ENCODE data around the gene DDX5. TPM values are rescaled to one million over a fixed set of nuclear protein-coding genes. Genes with fewer than 3 reads are reported as not detected.
"Not testable (repeated sequence)": the region's sequence is repeated elsewhere in the genome, so short reads cannot be mapped to it uniquely, and the experiment has no call there.

The DDX5 gene
- polyA plus RNA-seq, 1 of the 3 experiments (the other 2 are of a cell fraction) = 1,642 TPM

DNA sequence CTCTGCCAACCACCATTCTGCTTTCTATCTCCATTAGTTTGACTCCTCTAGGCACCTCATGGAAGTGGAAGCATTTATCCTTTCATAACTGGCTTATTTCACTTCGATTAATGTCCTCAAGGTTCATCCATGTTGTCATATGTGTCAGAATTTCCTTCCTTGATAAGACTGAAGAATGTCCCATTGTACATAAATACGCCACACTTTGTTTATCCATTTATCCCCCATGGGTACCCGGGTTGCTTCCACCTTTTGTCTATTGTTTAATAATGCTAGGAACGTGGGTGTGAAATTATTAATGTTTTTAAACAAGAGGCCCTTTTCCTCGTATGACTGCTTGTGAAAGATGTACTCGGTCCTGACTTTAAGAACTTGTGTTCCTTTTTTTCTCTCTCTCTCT is 44.3 kb downstream of the DDX5 start (continued):
- TF ChIP-seq RAD21 (IDR thresholded peaks at IDR 0.05; ENCODE audit: low read length) (no peak), NRF1 (IDR thresholded peaks at IDR 0.05; ENCODE audit: low read depth, low read length) (no peak)

DNA sequence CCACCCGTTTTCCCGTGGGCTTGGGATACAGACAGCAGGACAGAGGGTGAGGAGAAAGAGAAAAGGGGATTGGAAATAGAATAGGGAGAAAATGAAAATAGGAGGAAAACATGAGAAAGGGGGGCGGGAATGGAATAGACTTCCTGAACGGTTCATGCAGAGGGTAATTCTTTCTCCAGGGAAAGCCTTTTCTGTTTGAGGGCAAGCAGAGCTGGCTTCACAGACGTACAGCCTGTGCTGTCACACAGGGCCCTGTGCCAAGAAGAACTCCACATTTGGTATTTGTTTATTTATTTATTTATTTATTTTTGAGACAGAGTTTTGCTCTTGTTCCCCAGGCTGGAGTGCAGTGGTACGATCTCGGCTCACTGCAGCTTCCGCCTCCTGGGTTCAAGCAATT is 45.1 kb downstream of the DDX5 start:
- Histone ChIP-seq H3K9me3 (no peaks in the 10 kb centered on the region), H3K79me2 (ENCODE audit: insufficient read depth) (no peaks in the 10 kb centered on the region), H3K4me3 (ENCODE audit: low read depth in 2 of 2, low read length in 1 of 2) (no peak overlapping the region), H3K36me3 (replicated peaks in 1 of 2; ENCODE audit: control insufficient read depth in 1 of 2, insufficient read depth in 2 of 2, low read length in 1 of 2) (no peaks in the 10 kb centered on the region), H3F3A (replicated peaks; ENCODE audit: insufficient read depth) (no peaks in the 10 kb centered on the region), H3K4me2 (no peak overlapping the region), H3K9me2 (no peaks in the 10 kb centered on the region), H3K9ac (no peak overlapping the region), H2AFZ (ENCODE audit: low read depth) (no peak overlapping the region), H4K20me1 (ENCODE audit: insufficient read depth) (no peaks in the 10 kb centered on the region), H3K4me1 (ENCODE audit: control insufficient read depth in 1 of 2, insufficient read depth in 2 of 2, low read depth in 1 of 2, low read length in 1 of 2) (no peaks in the 10 kb centered on the region), H3K27ac (ENCODE audit: low read depth in 2 of 2, low read length in 1 of 2) (no peak overlapping the region), H3K27me3 (ENCODE audit: insufficient read depth) (no peaks in the 10 kb centered on the region)
- WGBS (ENCODE audit: low lambda C conversion rate) = 87% methylated on average over 8 of the region's 8 CpGs
- CTCF ChIA-PET = interaction anchor here (1.3 kb wide), 2 partner anchors 41 to 42 kb away, joined by 3 to 5 read pairs; no protein-coding TSS in a partner anchor
- TF ChIP-seq, protein P1, sequence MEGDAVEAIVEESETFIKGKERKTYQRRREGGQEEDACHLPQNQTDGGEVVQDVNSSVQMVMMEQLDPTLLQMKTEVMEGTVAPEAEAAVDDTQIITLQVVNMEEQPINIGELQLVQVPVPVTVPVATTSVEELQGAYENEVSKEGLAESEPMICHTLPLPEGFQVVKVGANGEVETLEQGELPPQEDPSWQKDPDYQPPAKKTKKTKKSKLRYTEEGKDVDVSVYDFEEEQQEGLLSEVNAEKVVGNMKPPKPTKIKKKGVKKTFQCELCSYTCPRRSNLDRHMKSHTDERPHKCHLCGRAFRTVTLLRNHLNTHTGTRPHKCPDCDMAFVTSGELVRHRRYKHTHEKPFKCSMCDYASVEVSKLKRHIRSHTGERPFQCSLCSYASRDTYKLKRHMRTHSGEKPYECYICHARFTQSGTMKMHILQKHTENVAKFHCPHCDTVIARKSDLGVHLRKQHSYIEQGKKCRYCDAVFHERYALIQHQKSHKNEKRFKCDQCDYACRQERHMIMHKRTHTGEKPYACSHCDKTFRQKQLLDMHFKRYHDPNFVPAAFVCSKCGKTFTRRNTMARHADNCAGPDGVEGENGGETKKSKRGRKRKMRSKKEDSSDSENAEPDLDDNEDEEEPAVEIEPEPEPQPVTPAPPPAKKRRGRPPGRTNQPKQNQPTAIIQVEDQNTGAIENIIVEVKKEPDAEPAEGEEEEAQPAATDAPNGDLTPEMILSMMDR (IDR thresholded peaks at IDR 0.05) = no peak
- TF ChIP-seq, protein P2, sequence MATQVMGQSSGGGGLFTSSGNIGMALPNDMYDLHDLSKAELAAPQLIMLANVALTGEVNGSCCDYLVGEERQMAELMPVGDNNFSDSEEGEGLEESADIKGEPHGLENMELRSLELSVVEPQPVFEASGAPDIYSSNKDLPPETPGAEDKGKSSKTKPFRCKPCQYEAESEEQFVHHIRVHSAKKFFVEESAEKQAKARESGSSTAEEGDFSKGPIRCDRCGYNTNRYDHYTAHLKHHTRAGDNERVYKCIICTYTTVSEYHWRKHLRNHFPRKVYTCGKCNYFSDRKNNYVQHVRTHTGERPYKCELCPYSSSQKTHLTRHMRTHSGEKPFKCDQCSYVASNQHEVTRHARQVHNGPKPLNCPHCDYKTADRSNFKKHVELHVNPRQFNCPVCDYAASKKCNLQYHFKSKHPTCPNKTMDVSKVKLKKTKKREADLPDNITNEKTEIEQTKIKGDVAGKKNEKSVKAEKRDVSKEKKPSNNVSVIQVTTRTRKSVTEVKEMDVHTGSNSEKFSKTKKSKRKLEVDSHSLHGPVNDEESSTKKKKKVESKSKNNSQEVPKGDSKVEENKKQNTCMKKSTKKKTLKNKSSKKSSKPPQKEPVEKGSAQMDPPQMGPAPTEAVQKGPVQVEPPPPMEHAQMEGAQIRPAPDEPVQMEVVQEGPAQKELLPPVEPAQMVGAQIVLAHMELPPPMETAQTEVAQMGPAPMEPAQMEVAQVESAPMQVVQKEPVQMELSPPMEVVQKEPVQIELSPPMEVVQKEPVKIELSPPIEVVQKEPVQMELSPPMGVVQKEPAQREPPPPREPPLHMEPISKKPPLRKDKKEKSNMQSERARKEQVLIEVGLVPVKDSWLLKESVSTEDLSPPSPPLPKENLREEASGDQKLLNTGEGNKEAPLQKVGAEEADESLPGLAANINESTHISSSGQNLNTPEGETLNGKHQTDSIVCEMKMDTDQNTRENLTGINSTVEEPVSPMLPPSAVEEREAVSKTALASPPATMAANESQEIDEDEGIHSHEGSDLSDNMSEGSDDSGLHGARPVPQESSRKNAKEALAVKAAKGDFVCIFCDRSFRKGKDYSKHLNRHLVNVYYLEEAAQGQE (IDR thresholded peaks at IDR 0.05; ENCODE audit: low read depth, low read length) = no peak
- TF ChIP-seq, protein P3, sequence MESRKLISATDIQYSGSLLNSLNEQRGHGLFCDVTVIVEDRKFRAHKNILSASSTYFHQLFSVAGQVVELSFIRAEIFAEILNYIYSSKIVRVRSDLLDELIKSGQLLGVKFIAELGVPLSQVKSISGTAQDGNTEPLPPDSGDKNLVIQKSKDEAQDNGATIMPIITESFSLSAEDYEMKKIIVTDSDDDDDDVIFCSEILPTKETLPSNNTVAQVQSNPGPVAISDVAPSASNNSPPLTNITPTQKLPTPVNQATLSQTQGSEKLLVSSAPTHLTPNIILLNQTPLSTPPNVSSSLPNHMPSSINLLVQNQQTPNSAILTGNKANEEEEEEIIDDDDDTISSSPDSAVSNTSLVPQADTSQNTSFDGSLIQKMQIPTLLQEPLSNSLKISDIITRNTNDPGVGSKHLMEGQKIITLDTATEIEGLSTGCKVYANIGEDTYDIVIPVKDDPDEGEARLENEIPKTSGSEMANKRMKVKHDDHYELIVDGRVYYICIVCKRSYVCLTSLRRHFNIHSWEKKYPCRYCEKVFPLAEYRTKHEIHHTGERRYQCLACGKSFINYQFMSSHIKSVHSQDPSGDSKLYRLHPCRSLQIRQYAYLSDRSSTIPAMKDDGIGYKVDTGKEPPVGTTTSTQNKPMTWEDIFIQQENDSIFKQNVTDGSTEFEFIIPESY (IDR thresholded peaks at IDR 0.05; ENCODE audit: borderline replicate concordance, low read depth) = no peak
- TF ChIP-seq FOXM1 (IDR thresholded peaks at IDR 0.05; ENCODE audit: low read depth) (no peak), CHD2 (IDR thresholded peaks at IDR 0.05; ENCODE audit: low read length, partially characterized antibody) (no peak), POLR2AphosphoS5 (IDR thresholded peaks at IDR 0.05; ENCODE audit: low read depth, low read length) (no peak), MEF2A (IDR thresholded peaks at IDR 0.05; ENCODE audit: borderline replicate concordance, low read depth) (no peak), TEAD4 (IDR thresholded peaks at IDR 0.05; ENCODE audit: borderline replicate concordance, insufficient read depth) (no peak), NFIC (IDR thresholded peaks at IDR 0.05; ENCODE audit: borderline replicate concordance) (no peak), GATA2 (CRISPR knock-in tag; IDR thresholded peaks at IDR 0.05) (no peak), ELF1 (IDR thresholded peaks at IDR 0.05) (no peak), NRF1 (IDR thresholded peaks at IDR 0.05; ENCODE audit: low read depth, low read length) (no peak), TAF1 (IDR thresholded peaks at IDR 0.05; ENCODE audit: borderline replicate concordance, low read depth, low read length) (no peak), GABPA (IDR thresholded peaks at IDR 0.05; ENCODE audit: low read depth) (no peak), YY1 (IDR thresholded peaks at IDR 0.05; ENCODE audit: low read depth) (no peak)
- TF ChIP-seq, protein P4, sequence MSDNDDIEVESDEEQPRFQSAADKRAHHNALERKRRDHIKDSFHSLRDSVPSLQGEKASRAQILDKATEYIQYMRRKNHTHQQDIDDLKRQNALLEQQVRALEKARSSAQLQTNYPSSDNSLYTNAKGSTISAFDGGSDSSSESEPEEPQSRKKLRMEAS (IDR thresholded peaks at IDR 0.05; ENCODE audit: low read depth) = no peak
- TF ChIP-seq, protein P5, sequence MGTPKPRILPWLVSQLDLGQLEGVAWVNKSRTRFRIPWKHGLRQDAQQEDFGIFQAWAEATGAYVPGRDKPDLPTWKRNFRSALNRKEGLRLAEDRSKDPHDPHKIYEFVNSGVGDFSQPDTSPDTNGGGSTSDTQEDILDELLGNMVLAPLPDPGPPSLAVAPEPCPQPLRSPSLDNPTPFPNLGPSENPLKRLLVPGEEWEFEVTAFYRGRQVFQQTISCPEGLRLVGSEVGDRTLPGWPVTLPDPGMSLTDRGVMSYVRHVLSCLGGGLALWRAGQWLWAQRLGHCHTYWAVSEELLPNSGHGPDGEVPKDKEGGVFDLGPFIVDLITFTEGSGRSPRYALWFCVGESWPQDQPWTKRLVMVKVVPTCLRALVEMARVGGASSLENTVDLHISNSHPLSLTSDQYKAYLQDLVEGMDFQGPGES (IDR thresholded peaks at IDR 0.05; ENCODE audit: low read depth, low read length) = no peak
- DNase-seq = no peak
- POLR2A ChIA-PET = no interaction called here

DNA sequence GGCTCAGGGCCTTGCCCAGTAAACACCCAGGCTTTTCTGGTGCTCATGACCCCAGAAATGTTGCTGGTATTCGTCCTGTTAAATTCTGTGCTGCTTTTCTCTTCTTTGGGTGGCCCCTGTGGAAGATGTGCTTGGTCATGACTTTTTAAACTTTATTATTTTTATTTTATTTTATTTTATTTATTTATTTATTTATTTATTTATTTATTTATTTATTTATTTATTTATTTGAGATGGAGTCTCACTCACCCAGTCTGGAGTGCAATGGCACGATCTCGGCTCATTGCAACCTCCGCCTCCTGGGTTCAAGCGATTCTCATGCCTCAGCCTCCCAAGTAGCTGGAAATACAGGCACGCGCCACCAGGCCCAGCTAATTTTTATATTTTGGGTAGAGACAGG is 46.3 kb downstream of the DDX5 start:
- H3F3A ChIP-seq (replicated peaks; ENCODE audit: insufficient read depth); H2AFZ ChIP-seq (ENCODE audit: low read depth); CTCF ChIA-PET; H3K4me3 ChIP-seq (ENCODE audit: low read depth in 2 of 2, low read length in 1 of 2); H3K27ac ChIP-seq (ENCODE audit: low read depth in 2 of 2, low read length in 1 of 2); H3K4me1 ChIP-seq (ENCODE audit: control insufficient read depth in 1 of 2, insufficient read depth in 2 of 2, low read depth in 1 of 2, low read length in 1 of 2); H3K27me3 ChIP-seq (ENCODE audit: insufficient read depth); H3K9me3 ChIP-seq; H3K4me2 ChIP-seq; H3K9ac ChIP-seq; H3K9me2 ChIP-seq; H3K79me2 ChIP-seq (ENCODE audit: insufficient read depth); POLR2A ChIA-PET; H3K36me3 ChIP-seq (replicated peaks in 1 of 2; ENCODE audit: control insufficient read depth in 1 of 2, insufficient read depth in 2 of 2, low read length in 1 of 2); H4K20me1 ChIP-seq (ENCODE audit: insufficient read depth); DNase-seq: not testable (repeated sequence)
- WGBS (ENCODE audit: low lambda C conversion rate) = 95% methylated on average over 7 of the region's 7 CpGs
